ENCODE results near the gene LRRC66. TPM values are rescaled to one million over a fixed set of nuclear protein-coding genes. Genes with fewer than 3 reads are reported as not detected.

Gene LRRC66, protein sequence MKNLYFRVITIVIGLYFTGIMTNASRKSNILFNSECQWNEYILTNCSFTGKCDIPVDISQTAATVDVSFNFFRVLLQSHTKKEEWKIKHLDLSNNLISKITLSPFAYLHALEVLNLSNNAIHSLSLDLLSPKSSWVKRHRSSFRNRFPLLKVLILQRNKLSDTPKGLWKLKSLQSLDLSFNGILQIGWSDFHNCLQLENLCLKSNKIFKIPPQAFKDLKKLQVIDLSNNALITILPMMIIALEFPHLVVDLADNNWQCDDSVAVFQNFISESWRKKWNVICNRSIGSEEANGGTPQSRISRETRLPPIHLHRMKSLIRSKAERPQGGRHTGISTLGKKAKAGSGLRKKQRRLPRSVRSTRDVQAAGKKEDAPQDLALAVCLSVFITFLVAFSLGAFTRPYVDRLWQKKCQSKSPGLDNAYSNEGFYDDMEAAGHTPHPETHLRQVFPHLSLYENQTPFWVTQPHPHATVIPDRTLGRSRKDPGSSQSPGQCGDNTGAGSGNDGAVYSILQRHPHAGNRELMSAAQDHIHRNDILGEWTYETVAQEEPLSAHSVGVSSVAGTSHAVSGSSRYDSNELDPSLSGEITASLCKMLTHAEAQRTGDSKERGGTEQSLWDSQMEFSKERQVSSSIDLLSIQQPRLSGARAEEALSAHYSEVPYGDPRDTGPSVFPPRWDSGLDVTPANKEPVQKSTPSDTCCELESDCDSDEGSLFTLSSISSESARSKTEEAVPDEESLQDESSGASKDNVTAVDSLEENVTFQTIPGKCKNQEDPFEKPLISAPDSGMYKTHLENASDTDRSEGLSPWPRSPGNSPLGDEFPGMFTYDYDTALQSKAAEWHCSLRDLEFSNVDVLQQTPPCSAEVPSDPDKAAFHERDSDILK
- polyA plus RNA-seq (2011; rRNA removed) (0.21 and 0.28 TPM in 2 replicates), polyA minus RNA-seq (2011; rRNA and poly(A)+ RNA removed) (0.09 and 0.36 TPM in 2 replicates)

DNA sequence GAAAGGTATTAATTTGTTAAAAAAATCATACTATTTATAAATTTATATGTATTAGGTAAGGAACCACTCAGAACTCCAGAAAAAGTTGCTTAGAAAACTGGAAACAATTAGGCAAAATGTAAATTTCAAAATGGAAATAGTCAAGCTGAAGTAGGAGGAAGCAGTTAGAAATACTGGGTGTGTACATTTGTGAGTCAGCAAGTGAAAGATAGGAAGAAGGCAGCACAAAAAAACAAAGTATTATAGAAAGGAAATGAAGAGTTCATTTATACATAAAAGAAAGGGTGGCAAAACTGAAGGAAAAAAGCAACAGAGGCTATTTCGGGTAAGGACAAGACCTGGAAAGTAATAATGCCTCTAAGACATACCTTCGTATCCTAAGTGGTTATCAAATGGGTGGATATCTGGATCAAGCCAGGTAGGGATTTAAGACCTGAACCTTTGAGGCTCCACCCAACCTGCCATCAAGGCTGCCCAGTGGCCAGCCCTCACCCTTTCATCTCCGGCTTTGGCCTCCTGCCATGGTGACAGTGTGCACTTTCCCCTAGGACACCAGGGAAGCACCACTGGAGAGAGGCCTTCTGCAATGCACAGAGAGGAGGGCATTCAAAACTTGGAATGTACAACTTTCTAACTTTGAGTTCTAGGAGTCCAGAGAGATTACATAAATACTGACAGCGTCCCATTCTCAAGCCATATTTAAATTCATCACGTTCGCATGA lies at the start of gene LRRC66:
LRRC66 (minus strand) TSS at position 428 of the 722 bp plus-strand sequence. CDS start 2,750 bp downstream, outside the sequence.
- TF ChIP-seq, protein P1, sequence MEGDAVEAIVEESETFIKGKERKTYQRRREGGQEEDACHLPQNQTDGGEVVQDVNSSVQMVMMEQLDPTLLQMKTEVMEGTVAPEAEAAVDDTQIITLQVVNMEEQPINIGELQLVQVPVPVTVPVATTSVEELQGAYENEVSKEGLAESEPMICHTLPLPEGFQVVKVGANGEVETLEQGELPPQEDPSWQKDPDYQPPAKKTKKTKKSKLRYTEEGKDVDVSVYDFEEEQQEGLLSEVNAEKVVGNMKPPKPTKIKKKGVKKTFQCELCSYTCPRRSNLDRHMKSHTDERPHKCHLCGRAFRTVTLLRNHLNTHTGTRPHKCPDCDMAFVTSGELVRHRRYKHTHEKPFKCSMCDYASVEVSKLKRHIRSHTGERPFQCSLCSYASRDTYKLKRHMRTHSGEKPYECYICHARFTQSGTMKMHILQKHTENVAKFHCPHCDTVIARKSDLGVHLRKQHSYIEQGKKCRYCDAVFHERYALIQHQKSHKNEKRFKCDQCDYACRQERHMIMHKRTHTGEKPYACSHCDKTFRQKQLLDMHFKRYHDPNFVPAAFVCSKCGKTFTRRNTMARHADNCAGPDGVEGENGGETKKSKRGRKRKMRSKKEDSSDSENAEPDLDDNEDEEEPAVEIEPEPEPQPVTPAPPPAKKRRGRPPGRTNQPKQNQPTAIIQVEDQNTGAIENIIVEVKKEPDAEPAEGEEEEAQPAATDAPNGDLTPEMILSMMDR (IDR thresholded peaks at IDR 0.05; ENCODE audit: insufficient read depth, low read depth, low read length): no peak
- H3K4me3 ChIP-seq (ENCODE audit: low read depth, low read length): no peak within 1 kb of the TSS
- H3K36me3 ChIP-seq (ENCODE audit: control insufficient read depth, insufficient read depth, low read length): peaks cover under 1% of the 10 kb centered on the region; the same call in 1 of the 2 replicates
- no peaks in the 10 kb centered on the region for H3K27me3 ChIP-seq (ENCODE audit: control insufficient read depth, insufficient read depth, low read length)
- ChIA-PET CTCF (interaction anchor here (0.7 to 0.8 kb wide), 2 partner anchors 12 to 153 kb away, joined by 3 read pairs; no protein-coding TSS in a partner anchor), POLR2A (no interaction called here)
- DNase-seq (ENCODE audit: low read depth): no peak

DNA sequence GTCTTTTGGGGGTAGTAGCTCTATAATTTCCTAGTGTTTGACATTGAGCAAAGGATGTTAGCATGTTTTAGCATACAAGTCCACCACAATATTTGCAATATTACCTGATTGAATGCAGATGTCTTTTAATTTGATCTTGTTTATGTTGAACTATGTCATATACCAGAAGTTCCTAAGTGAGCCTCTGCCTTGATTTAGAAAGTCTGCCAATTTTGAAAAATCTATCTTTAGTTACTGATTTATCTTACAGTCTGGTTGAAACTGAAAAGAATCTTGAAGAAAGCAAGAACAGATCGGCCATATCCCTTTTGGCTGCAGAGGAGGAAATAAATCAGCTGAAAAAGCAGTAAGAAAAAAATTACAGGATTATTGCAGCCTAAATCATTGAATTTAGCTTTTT lies 49.4 kb upstream of the LRRC66 start:
- no peaks in the 10 kb centered on the region for H3K27me3 ChIP-seq (ENCODE audit: control insufficient read depth, insufficient read depth, low read length)
- ChIA-PET POLR2A (no interaction called here), CTCF (interaction anchor here (0.7 kb wide), 1 partner anchor 39 kb away, joined by 3 read pairs; no protein-coding TSS in a partner anchor)
- peaks cover 2% of the 10 kb centered on the region for H3K36me3 ChIP-seq (ENCODE audit: control insufficient read depth, insufficient read depth, low read length)
- TF ChIP-seq, protein P1 (IDR thresholded peaks at IDR 0.05; ENCODE audit: insufficient read depth, low read depth, low read length): no peak
- no peak for DNase-seq (ENCODE audit: low read depth)
- no peak overlapping the region for H3K4me3 ChIP-seq (ENCODE audit: low read depth, low read length)

DNA sequence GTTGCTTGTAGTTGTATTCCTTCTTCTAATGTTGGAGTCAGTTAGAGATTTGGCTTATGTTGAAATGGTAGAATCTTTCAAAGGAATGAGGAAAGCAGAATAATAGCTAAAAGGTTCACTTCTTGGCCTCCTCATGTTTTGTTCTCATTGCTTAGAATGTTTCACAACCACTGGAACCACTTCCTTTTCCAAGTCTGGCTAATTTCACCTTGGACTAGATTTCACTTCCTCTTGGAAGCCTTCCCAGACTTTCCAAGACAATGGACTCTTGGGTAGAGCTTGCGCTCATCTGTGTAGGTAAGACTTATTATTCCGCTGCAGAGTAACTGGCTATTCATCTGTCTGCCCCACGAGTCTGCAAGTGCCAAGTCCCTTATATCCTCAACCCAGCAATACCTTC lies 39.2 kb upstream of the LRRC66 start:
- no peaks in the 10 kb centered on the region for H3K27me3 ChIP-seq (ENCODE audit: control insufficient read depth, insufficient read depth, low read length)
- H3K36me3 ChIP-seq (ENCODE audit: control insufficient read depth, insufficient read depth, low read length): 0 out of 2 replicates have a peak, but pooled peaks cover 2% of the 10 kb centered on the region
- ChIA-PET CTCF (interaction anchor here (1.5 kb wide), 1 partner anchor 14 kb away, joined by 3 read pairs; no protein-coding TSS in a partner anchor), POLR2A (interaction anchor here (0.5 kb wide), 1 partner anchor 36 kb away, joined by 3 read pairs; no protein-coding TSS in a partner anchor)
- DNase-seq (ENCODE audit: low read depth): no peak
- no peak overlapping the region for H3K4me3 ChIP-seq (ENCODE audit: low read depth, low read length)
- TF ChIP-seq, protein P1 (IDR thresholded peaks at IDR 0.05; ENCODE audit: insufficient read depth, low read depth, low read length): no peak

DNA sequence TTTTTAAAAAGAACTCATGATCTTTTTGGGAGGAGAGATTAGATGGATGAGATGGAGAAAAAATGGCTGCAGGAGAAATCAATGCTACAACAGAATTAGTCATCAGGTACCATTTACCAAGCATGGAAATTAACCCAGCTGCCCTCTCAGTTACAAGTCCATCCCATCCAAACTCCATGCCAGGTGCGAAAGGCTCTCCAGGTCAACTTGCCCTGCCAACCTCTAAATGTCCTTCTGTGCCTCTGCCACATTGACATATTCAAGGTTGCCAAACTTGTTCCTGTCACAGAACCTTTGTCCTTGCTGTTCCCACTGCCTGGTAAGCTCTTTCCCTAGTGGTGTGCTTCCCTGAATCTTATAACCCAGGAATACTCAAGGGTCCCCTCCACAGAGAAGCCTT lies 38.1 kb upstream of the LRRC66 start:
- no peaks in the 10 kb centered on the region for H3K27me3 ChIP-seq (ENCODE audit: control insufficient read depth, insufficient read depth, low read length)
- H3K4me3 ChIP-seq (ENCODE audit: low read depth, low read length): no peak overlapping the region
- CTCF ChIA-PET: interaction anchor here (1.5 kb wide), 1 partner anchor 15 kb away, joined by 3 read pairs; no protein-coding TSS in a partner anchor
- TF ChIP-seq, protein P1 (IDR thresholded peaks at IDR 0.05; ENCODE audit: insufficient read depth, low read depth, low read length): no peak
- POLR2A ChIA-PET: no interaction called here
- H3K36me3 ChIP-seq (ENCODE audit: control insufficient read depth, insufficient read depth, low read length): 0 out of 2 replicates have a peak, but pooled peaks cover 2% of the 10 kb centered on the region
- no peak for DNase-seq (ENCODE audit: low read depth)

Data from BJ (cell line).